ENCODE data around the gene SLC16A10.

DNA sequence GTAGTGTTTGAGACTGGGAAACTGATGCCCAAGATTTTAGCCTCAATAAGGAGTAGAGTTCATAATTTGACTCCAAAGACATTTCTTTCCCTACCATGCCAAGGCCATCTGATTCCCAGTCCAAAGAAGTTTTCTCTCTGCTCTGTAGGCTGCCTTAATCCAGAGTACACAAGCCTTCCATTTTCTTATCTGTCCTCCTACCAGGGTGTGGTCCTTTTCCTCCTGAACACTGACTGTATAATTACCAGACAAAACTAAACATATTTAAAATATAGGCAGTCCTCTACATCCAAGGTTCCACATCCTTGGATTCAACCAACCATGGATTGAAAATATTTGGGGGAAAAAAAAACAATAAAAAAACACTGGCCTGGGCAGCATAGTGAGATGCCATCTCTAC is 108.4 kb downstream of the SLC16A10 start:
- TF ChIP-seq, protein P1, sequence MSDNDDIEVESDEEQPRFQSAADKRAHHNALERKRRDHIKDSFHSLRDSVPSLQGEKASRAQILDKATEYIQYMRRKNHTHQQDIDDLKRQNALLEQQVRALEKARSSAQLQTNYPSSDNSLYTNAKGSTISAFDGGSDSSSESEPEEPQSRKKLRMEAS (IDR thresholded peaks at IDR 0.05) = no peak
- no peak for TF ChIP-seq POLR2A (IDR thresholded peaks at IDR 0.05; ENCODE audit: control extremely low read depth in 1 of 2, low read depth in 2 of 2, low read length in 2 of 2)
- TF ChIP-seq, protein P2, sequence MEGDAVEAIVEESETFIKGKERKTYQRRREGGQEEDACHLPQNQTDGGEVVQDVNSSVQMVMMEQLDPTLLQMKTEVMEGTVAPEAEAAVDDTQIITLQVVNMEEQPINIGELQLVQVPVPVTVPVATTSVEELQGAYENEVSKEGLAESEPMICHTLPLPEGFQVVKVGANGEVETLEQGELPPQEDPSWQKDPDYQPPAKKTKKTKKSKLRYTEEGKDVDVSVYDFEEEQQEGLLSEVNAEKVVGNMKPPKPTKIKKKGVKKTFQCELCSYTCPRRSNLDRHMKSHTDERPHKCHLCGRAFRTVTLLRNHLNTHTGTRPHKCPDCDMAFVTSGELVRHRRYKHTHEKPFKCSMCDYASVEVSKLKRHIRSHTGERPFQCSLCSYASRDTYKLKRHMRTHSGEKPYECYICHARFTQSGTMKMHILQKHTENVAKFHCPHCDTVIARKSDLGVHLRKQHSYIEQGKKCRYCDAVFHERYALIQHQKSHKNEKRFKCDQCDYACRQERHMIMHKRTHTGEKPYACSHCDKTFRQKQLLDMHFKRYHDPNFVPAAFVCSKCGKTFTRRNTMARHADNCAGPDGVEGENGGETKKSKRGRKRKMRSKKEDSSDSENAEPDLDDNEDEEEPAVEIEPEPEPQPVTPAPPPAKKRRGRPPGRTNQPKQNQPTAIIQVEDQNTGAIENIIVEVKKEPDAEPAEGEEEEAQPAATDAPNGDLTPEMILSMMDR (IDR thresholded peaks at IDR 0.05; ENCODE audit: control extremely low read depth in 1 of 3, insufficient read depth in 1 of 3, low read depth in 1 of 3, low read length in 3 of 3) = no peak
- no peak for TF ChIP-seq EZH2 (IDR thresholded peaks at IDR 0.05; ENCODE audit: low read depth, low read length, severe bottlenecking)
- TF ChIP-seq CBX5 (IDR thresholded peaks at IDR 0.05; ENCODE audit: low read depth, low read length) = no peak
- no peak for TF ChIP-seq YY1 (IDR thresholded peaks at IDR 0.05; ENCODE audit: low read depth, low read length)
- TF ChIP-seq HDAC2 (IDR thresholded peaks at IDR 0.05; ENCODE audit: borderline replicate concordance in 1 of 2, low read depth in 2 of 2, low read length in 2 of 2) = no peak
- no peak for TF ChIP-seq NRF1 (IDR thresholded peaks at IDR 0.05; ENCODE audit: low read depth, low read length)
- no peak for TF ChIP-seq EGR1 (IDR thresholded peaks at IDR 0.05; ENCODE audit: borderline replicate concordance, low read depth, low read length)
- no peak for TF ChIP-seq SUZ12 (IDR thresholded peaks at IDR 0.05; ENCODE audit: low read length)
- TF ChIP-seq GABPA (IDR thresholded peaks at IDR 0.05; ENCODE audit: borderline replicate concordance, insufficient read depth, low read length) = no peak
